Type B pancreatic cell (in vitro differentiated cells): ENCODE measurements around the gene OTUB1. TPM values are rescaled to one million over a fixed set of nuclear protein-coding genes. Genes with fewer than 3 reads are reported as not detected.

Source experiments
- DNase-seq: peaks from one replicate; pipeline ENCODE4 v3.0.0; 2021; ENCODE audit warnings: mixed read lengths; ENCODE audit not compliant: unreplicated experiment; ENCODE audit errors: extremely low spot score
- H3K27ac Mint-ChIP-seq: 2 replicates; pipeline ENCODE4 v1.8.0; 2021; ENCODE audit warnings: mild to moderate bottlenecking, mixed read lengths
- H3K27me3 Mint-ChIP-seq: 2 replicates; pipeline ENCODE4 v1.8.0; 2021; ENCODE audit warnings: mixed read lengths
- H3K36me3 Mint-ChIP-seq: 2 replicates; pipeline ENCODE4 v1.8.0; 2021; ENCODE audit warnings: mixed read lengths
- H3K4me1 Mint-ChIP-seq: one replicate; pipeline ENCODE4 v1.8.0; 2021; ENCODE audit warnings: mixed read lengths; ENCODE audit not compliant: unreplicated experiment
- H3K4me3 Mint-ChIP-seq: 2 replicates; pipeline ENCODE4 v1.8.0; 2021; ENCODE audit warnings: mild to moderate bottlenecking, mixed read lengths
- H3K9me3 Mint-ChIP-seq: 2 replicates; pipeline ENCODE4 v1.8.0; 2021; ENCODE audit warnings: mixed read lengths
- total RNA-seq: library from RNA; stranded (reverse); gene quantifications from 2 replicates; pipeline ENCODE4 v1.2.1, GENCODE V29; 2021; ENCODE audit warnings: low replicate concordance
- TF ChIP-seq, protein P1 (sequence below): fragments of 200-600 bp; sonication (generic); conservative IDR thresholded peaks from 2 replicates; pipeline ENCODE4 v1.5.0; 2021; ENCODE audit warnings: antibody characterized with exemption, mild to moderate bottlenecking

The OTUB1 gene
- total RNA-seq, 1 donor from 2014 or later: 105 TPM

GRCh38 chr11:63940786-63941185 is 45.5 kb upstream of the OTUB1 start:
- peak overlapping the region; percentile 91 for H3K4me3 Mint-ChIP-seq
- TF ChIP-seq, protein P1, sequence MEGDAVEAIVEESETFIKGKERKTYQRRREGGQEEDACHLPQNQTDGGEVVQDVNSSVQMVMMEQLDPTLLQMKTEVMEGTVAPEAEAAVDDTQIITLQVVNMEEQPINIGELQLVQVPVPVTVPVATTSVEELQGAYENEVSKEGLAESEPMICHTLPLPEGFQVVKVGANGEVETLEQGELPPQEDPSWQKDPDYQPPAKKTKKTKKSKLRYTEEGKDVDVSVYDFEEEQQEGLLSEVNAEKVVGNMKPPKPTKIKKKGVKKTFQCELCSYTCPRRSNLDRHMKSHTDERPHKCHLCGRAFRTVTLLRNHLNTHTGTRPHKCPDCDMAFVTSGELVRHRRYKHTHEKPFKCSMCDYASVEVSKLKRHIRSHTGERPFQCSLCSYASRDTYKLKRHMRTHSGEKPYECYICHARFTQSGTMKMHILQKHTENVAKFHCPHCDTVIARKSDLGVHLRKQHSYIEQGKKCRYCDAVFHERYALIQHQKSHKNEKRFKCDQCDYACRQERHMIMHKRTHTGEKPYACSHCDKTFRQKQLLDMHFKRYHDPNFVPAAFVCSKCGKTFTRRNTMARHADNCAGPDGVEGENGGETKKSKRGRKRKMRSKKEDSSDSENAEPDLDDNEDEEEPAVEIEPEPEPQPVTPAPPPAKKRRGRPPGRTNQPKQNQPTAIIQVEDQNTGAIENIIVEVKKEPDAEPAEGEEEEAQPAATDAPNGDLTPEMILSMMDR: no peak
- peak overlapping the region; percentile 53 for H3K27ac Mint-ChIP-seq
- peaks cover 34% of the 10 kb centered on the region for H3K4me1 Mint-ChIP-seq
- no peaks in the 10 kb centered on the region for H3K36me3 Mint-ChIP-seq
- no peak for DNase-seq
- H3K9me3 Mint-ChIP-seq: no peaks in the 10 kb centered on the region
- H3K27me3 Mint-ChIP-seq: no peaks in the 10 kb centered on the region

- Mint-ChIP-seq H3K27ac (no peak overlapping the region), H3K9me3 (no peaks in the 10 kb centered on the region), H3K4me3 (peak overlapping the region; percentile 27), H3K27me3 (no peaks in the 10 kb centered on the region), H3K4me1 (peaks cover 36% of the 10 kb centered on the region), H3K36me3 (no peaks in the 10 kb centered on the region)
- TF ChIP-seq, protein P1: no peak
- no peak for DNase-seq
Measured at GRCh38 chr11:63941901-63942300, 44.3 kb upstream of the OTUB1 start.

DNA sequence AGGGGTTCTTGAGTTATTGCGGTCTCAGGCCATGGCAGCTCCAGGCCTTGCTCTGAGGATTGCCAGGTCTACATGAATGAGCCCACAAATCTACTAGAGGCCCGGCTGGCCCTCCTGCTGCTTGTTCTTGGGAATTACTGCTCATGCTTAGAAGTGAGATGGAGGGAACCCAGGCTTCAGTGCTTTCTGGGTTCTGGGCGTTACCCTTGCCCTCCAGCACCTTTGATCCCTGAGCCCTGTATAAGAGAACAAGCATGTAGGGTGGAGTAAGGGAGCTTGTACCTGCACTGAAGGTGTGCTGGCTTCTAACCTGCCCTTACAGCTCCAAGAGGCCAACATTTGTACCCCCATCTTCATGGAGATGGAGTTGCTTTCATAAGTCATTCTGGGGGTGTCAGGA is 43.4 kb upstream of the OTUB1 start:
- H3K27ac Mint-ChIP-seq: no peak overlapping the region
- no peaks in the 10 kb centered on the region for H3K27me3 Mint-ChIP-seq
- no peaks in the 10 kb centered on the region for H3K36me3 Mint-ChIP-seq
- no peaks in the 10 kb centered on the region for H3K9me3 Mint-ChIP-seq
- no peak for DNase-seq
- H3K4me3 Mint-ChIP-seq: no peak overlapping the region
- TF ChIP-seq, protein P1: no peak
- peaks cover 36% of the 10 kb centered on the region for H3K4me1 Mint-ChIP-seq

DNA sequence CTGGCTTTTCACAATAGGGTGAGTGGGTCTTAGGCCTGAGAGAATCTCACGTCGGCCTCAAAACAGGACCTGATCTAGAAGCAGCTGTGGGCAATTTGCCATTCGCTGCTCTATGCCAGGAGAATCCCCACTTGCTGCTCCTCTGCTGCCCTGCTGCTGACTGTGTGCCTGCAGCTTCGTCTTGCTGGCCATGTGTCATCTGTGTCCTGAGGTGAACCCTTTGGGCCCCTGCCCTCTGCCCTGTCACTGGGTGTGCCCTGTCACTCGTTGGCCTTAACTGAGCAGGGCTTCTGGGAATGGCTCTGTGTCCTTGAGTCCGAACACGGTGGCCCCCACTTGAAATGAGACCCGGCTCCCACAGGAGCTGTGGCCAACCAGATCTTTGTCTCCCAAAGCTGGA is 41.3 kb upstream of the OTUB1 start:
- Mint-ChIP-seq H3K4me3 (no peak overlapping the region), H3K27me3 (no peaks in the 10 kb centered on the region), H3K27ac (peak overlapping the region; percentile 59), H3K4me1 (peaks cover 33% of the 10 kb centered on the region), H3K36me3 (no peaks in the 10 kb centered on the region), H3K9me3 (no peaks in the 10 kb centered on the region)
- TF ChIP-seq, protein P1: no peak
- no peak for DNase-seq

DNA sequence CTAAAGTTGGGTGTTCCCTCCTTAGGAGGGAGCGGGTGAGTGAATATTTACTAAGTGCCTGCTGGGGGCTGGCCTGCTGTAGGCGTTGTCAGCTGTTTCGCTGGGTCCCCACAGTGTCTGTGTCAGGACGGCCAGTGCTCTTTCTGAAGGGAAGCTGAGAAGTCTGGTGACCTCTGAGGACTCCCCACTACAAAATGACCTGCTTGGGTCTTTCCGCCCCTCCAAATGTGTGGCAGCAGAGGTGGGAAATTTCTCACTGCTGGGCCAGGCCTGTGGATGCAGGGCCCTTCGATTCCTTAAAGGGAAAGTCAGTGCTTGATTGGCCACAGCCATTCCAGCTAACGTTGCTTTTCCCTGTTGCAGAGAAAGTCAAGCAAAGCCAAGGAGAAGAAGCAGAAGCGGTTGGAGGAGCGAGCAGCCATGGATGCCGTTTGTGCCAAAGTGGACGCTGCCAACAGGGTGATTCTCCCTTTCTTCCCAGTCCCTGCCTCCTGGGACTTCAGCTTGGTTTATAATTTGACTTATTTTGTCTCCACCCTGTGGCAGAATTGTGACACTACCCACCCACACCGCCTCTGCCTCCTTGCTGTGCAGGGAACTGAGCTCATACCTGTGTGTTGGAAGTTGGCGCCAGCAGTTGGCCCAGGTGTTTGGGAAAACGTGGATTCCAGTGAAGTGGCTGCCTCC is 40.6 kb upstream of the OTUB1 start:
- TF ChIP-seq, protein P1: peak; percentile 80
- DNase-seq: no peak
- Mint-ChIP-seq H3K4me3 (no peak overlapping the region), H3K4me1 (peaks cover 28% of the 10 kb centered on the region), H3K27ac (peak overlapping the region; percentile 59), H3K36me3 (peaks cover under 1% of the 10 kb centered on the region), H3K9me3 (no peaks in the 10 kb centered on the region), H3K27me3 (no peaks in the 10 kb centered on the region)
